HG02943 (cell line): ENCODE data around the gene SNPH.
A peak's percentile ranks its signal among the peaks of the same experiment; 100 is the strongest.

Experiments
- ATAC-seq: cut with Tn5 transposase; IDR thresholded peaks from one replicate; pipeline ENCODE4 v1.9.1; 2021; ENCODE audit warnings: mild to moderate bottlenecking, low read depth, moderate library complexity; ENCODE audit not compliant: unreplicated experiment

SNPH gene

DNA sequence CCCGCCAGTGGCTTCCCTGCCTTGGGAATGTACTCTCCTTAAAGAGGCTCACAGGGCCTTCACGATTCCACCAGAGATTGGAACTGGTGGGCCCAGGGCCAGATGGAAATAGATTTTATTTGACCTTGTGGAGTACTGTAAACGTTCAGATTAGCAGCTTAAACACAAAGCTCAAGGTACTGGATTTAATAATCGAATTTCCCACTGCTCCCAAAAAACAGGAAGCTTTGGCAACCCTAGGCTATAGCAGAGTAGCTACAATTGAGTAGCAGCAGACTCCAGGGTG, 55.5 kb downstream of the SNPH start:
- no peak for ATAC-seq

DNA sequence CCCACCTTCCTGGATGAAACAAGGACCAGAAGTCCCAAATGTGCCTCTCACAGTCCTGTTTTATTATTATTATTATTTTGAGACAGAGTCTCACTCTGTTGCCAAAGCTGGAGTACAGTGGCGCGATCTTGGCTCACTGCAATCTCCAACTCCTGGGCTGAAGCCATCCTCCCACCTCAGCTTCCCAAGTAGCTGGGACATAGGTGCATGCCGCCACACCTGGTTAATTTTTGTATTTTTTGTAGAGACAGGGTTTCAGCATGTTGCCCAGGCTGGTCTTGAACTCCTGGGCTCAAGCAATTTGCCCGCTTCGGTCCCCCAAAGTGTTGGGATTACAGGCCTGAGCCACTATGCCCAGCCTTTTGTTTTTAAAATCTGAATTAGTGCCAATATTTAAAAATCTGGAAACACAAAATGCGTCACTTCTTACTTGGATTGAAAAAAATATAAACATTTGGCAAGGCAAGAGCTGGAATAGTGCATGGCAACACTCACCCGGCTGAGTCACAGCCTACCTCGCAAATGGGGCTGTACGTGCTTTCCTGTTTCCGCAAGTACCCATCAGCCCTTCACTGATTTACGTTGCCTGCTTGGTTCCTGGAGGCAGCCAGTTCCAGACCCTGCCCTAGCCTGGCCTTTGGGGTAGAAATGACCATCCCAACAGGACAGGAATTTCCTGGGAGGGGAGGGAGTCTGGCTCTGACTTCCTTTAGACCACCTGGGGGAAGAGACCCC, 56.6 kb downstream of the SNPH start:
- no peak for ATAC-seq

DNA sequence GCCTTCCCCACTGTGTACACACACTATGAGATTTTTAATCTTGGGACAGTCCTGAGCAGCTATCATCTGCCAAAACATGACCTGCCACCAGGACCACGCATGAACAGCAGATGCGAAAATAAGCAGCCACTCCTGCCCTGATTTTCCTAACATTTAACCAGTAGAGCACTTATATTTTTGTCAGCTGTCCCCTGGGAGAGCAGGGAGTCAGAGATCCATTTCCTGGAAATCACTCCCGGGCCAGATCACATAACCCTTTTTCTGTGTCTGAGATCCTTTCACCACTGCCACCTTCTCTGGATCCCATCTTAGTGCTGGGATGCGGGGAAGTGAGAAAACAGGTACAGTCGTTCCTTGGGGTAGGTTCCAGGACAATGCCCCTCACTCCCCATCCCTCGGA, 57.2 kb downstream of the SNPH start:
- no peak for ATAC-seq

DNA sequence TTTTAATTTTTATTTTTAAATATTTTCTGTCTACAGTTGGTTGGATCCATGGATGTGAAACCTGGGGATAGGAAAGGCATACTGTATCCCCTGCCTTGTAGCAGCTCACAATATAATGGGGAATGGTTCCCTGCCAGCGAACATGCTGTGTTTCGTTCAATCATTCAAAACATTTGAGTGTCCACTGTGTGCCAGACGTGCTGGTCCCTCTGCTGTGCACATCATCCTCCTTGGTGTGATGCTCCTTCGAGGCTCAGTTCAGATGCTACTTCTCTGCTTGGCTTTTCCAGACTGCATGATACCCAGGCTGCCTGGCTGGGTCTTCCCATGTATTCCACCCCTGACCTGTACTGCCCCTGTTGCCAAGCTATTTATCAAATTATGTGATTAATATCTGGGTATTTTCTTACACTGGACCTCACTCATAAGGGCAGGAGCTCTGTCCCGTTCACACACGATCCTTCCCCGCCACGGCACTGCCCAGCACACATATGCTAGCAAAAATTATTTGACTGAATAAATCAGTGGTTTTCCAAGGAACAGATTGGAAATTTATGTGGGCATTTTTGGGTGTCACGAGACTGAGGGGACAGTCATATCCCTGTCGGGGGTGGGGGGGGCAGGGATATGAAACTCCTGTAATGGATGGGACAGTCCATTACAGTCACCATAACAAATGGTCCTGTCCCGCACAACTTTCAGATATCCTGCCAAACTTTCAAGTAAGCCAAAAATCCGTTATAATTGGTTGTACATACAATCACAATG, 57.9 kb downstream of the SNPH start:
- no peak for ATAC-seq

DNA sequence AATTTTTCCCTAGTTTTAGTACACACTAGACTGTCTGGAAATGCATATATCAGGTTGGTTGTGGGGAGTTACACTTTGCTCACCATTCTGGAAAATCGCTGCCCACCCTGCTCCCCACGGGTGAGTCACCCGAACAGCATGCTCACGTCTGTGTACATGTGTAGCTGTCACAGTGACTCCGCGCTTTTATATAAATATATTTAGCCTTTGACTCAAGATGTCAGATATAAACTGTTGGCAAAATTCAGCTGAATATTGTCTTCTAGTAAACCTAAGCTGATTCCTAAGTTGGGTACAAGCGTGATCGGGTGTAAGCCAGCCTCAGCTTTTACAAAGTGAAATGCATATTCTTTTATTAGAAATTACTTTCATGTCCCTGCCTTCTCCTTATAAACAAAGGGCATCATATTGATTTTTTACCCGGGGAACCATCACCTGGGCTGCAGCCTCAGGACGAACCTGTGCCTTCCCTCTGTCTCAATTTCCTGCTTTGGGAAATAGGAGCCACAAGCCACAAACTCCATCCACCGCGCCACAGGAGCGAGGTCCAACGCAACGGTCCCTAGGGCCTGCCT, 58.6 kb downstream of the SNPH start:
- no peak for ATAC-seq

DNA sequence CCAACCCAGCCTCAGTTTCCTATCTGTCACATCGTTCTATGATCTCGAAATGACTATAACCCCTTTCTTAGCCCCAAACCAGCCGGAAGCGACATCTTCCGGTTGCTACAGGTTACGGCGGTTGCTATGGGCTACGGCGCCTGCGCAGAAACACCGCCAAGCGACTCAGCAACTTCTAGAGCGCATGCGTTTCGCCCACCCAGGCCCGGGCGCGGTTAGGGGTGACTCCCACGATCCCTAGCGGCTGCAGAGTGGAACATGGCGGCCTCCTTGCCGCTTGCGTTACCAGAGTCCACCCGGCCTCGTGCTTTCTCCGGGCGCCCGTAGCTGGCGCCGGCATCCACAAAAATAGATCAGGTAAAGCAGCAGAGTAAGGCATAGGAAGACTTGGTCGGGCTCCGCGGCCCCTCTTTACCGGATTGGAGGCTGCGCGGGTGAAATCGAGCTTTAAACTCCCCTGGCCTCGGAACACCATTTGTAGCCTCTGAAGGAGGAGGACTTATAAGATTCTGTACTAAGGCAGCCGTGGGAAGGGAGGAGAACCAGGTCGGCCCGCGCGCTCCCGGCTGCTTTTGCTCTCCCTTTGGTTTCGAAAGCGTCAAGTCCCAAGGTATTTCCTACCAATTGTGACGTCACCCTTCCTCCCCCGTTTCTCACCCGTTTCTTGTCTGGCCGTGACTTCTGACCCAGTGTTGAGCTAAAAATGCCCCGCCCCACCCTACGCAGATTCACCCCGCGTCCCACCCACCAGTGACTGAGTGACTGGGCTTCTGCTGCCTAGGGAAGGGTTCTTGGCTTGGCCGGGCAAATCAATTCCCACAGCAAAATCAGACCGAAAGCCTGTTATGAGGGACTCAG, 59.3 kb downstream of the SNPH start:
- peak; percentile 87 for ATAC-seq

DNA sequence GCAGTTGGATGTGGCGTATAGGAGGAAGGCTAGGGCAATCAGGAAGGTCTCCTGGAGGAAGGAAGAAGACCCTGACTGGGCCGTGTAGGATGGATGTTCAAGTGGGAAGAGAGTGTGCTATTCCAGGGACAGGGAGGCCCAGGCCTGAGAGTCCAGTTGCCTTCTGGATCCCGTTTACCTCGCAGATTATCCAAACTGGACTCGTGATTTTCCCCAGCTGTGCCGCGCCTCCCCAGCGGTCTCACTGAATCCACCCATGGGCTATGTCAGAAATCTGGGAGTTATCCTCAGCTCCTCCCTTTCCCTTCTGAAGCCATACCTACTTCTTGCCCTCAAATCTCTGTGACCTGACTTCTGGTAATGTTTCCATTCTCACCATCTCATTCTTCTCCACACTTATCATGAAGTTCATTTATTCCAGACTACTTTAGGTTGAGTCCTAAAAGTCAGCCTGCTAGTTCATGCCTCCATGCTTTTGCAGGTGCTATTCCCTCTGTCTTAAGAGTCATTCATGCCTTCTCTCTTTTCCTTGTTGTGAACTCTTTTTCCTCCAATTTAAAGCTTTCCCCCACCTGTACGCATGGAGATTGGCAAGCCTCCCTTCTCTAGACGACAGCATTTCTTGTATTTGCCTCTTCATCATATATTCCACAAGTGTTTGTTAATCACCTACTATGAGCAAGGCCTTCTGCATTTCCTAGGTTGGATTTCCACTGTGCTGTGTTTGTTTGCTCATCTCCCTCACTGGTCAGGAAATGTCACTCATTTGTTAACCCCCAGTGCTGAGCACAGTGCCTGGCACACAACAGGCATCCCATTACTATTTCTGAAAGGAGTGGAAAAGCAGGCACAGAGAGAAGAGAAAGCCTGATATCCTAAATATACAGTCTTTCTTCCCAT, 60.2 kb downstream of the SNPH start:
- ATAC-seq = no peak

DNA sequence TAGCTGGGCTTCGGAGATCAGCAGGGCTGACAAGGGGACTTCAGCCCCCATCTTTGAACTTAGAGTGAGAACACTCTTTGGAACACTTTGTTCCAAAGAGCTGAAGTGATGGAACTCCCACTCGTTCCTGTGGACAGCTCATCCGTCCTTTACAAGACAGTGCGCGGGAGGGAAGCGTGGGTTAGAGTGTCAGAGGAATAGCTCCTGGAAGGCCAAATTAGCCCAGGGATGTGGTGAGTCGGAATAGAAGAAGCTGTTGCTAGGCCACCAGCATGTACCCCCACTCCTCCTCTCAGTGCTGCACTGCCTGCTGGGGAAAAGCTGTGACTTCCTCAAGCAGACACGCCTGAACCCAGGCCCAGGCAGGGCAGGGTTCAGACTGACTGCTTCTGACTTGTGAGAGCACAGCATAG, 61.2 kb downstream of the SNPH start:
- ATAC-seq = no peak

DNA sequence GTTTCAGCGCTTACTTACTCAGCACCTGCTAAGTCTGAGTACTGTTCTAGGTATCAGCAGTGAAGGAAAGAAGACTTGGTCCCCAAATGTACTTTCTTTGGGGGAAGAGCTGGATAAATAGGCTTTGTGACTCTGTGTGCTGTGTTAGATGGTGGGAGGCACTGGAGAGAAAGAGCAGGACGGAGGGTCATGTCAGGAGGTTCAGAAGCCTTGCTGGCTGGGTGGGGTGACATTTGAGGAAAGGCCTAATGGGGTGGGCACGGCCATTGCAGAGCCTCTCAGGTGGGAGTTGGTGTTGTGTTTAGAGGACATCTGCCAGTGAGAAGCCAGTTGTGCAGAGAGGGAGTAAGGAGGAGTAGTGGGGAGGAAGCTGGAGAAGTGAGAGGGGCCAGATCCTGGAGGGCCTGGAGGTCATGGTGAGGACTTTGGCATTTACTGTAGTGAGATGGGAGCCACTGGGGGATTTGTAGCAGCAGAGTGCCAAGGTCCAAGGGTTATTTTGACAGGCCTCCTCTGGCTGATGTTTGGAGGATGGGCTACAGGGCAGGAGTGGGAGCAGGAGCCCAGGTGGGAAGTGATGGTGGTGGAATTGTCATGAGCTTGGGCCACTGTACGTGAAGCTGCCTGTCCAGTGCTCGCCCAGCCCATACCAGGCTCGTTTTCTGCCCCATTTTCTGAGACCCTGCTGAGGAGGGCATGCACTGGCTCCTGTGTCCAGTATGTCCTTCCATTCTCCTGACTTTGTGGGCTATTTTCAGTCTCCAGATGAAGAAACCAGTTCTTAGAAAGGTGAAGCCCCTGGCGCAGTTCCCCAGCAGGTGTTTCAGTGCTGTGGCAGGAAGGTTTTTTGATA, 62.0 kb downstream of the SNPH start:
- ATAC-seq = no peak

DNA sequence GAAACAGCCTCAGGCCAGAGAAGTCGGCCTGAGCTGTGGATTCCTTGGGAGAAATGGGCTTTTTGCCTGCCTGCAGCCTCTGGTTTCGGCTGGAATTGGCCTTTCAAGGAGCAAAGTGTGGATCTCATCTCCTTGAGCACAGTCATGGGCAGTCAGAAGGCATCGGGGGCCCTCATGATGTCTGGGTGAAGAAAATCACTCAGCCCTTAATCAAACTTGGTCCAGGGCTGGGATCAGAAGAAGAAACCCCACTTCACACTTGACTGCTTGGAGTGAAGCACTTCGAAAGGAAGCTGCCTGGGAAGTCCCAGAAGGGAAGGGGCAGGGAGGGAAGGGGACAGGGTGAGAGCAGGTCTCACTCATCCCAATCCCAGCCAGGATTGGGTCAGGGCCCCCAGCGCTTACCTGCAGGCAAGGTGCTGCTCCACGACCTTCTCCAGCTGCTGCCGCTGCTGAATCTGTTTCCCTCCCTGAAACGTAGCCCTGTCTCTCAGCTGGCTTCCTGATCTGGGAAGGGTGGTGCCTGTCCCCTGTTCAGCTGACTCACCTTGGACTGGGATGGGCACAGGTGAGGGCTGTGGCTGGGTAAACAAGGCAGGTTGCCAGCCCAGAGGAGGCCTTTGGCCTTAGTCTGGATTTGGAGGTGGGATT, 62.7 kb downstream of the SNPH start, which contains the start of gene SDCBP2:
SDCBP2 (minus strand) TSS at position 460 of the 651 bp plus-strand sequence. CDS start 8,723 bp downstream, outside the sequence.
- no peak for ATAC-seq

DNA sequence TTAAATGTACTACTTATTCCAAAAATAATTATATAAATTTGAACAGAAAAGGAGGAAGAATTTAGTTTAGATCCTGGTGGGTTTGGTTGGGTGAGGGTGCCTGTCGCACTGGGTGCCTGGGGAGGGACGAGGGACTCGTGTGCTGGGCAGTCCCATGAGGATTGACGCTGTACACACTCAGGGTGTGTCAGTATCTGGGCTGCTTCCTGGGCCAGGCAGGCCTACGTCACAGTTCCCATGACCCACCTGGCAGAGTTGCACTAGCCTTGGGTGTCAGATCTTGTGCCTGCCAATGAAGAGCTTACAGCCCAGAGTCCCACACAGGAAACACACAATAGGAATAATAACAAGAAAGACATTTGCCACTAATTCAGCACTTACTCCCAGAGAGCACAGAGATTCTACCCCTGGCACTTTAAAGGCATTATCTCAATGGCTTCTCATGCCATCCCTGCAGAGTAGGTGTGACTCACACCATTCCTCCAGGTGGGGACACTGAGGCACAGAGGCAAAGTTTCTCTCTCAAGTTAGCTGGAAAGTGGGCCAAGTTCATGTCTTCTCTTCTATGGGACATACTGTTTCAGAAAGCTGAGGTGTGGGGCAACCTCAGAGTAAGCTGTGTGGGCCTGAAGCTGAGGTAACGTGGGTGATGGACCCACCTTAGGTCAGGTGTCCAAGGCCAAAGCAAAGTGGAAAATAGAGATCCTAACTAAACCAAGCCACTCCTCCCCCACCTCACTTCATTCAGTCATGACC, 64.2 kb downstream of the SNPH start:
- ATAC-seq = no peak

DNA sequence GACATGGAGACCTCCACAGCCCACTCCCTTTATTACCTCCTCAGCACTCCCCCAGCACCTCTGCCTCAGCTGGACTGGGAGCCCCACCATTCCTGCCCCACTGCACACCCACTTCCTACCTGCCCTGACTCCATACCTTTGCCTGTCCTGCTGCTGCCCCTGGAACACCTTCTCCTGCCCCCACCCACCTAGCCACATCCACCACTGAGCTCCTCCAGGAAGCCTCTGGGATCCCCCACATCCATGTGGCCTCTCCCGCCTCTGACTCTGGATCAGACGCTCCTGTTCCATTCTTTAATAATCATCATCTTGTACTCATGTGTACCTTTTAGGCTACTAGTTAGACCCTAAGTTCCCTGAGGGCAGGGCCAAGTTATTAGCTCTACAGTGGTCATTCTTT, 65.0 kb downstream of the SNPH start:
- no peak for ATAC-seq

DNA sequence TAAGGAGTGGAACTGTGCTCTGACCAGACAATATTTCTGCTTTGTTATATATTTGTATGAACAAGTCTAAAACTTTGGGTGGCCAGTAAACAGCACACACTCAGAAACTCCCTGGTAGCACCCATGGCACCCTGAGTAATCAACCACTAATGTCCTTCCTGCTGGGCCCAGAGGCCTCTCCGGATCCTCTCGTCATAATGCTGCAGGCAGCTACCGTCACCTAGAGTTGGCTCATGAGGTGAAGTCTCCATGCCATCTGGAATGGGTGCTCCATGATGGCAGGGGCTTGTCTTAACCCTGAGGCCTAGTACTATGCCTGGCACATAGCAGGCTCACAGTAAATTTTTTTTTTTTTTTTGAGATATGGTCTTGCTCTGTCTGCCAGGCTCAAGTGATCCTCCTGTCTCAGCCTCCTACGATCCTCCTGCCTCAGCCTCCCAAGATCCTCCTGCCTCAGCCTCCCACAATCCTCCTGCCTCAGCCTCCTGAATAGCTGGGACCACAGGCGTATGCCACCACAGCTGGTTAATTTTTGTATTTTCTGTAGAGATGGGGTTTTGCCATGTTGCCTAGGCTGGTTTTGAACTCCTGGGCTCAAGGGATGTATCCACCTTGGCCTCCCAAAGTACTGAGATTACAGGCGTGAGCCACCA, 65.8 kb downstream of the SNPH start:
- no peak for ATAC-seq

DNA sequence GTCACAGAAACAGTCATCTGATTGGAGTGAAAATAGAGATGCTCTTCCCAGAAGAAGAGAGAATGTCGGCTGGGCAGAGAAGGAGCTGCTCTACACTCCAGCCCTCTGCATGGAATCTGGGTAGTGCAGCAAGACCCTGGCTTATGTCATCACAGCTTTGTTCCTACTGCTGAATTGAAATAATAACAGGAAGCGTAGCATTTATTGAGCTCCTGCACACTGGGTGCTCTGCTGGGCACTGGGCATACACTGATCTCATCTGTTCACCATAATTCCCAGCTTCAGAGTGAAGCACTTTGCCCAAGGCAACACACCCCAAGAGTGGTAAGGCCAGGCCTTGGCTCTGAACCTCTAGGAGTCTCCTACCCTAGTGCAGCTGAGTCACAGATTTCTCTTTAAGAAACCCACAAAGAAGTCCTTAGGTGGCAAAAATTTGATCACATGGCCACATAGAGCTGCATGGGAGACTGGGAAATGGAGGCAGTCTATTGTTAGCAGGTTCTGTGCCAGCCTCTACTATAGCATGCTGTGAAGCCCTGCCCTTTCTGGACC, 66.7 kb downstream of the SNPH start:
- no peak for ATAC-seq

DNA sequence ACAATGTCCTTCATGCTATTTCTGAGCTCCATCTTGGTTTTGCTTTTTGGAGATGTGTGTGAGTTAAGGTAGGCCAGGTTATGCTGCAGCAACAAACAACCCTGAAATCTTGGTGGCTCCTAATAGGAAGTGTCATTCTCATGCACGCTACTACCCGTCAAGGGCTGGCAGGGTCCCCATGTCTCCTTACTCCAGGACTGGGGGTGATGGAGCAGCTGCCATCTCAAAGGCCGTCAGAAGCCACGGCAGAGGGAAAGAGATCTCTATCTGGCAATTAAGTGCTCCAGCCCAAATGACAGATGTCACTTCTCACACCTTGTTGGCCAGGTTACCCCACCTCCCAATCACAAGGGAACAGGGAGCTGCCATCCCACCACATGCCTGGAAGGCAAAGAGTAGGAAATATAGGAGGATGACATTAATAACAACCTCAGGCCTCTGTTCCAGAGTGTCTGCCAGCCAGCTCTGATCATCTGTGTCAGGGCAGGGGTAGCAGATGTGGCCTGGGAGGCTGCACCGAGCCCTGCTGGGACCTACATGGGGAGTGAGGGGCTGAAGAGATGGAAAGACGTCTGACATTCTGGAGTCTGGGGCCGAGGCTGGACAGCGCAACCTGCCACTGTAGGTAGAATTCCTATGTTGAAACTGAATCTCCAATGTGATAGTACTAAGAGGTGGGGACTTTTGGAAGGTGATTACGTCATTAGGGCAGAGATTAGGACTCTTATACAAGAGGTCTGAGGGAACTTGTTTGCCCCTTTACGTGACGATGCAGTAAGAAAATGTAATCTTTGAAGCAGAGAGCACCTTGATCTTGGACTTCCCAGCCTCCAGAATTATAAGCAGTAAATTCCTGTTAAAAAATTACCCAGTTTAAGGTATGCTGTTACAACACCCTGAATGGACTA, 67.6 kb downstream of the SNPH start:
- ATAC-seq = no peak

DNA sequence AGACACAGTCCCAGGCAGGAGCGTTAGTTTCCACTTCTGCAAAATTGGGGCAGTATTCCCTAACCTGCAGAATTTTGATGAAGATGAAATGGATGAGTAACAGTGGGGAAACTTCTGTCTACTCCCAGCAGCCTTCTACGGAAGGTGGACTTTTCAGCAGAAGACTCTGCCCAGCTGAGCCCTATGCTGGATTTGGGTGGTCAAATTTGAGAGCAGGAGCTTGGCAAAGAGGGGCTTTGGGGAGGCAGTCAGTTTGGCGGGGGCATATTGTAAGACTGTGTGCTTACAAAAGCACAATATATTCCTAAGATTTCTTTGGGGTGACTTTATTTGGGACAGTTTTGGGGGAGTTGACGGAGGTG, 68.3 kb downstream of the SNPH start:
- no peak for ATAC-seq
